ENCODE measurements around the gene ZNF396.

The ZNF396 gene

DNA sequence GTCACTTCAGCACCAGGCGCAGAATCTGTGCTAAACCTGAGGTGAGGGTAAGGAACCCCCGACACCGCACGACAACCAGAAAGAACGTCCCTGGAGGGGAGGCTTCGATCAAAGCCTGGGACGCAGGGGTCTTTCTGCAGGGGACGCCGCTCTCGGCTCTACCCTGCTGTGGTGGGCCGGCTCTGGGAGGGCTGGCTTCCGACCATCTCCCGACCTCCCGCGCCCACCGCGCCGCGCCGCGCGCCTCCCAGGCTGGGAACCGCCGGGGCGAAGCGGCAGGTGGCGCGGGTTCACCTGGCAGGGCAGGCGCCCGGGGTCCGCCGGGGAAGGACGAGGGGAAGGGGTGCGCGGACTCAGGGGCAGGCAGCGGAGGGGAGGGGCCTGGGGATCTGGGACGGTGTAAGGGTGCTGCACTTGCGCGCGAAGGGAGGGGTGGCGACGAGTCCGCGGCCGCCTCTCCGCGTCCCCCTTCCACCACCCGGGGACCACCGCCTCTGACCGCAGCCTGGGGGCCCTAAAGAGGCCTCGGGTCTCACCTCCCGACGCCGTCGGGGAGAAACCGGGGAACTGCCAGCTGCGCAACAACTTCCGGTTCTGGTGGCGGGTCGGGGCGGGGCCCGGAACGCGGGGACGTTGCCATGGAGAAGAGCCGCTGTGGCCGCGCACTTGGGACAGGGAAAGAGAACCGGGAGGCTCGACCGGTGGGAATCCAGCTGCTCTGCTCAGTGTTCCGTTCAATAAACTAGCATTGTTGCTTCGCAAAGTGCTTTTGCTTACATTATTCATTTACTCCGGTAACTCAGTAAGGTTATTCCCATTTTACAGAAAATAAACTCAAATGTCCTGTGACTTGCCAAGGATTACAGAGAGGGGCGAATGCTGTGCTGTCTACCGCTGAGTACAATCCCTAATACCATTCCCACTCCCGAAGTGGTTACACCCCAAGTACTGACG, at the start of gene ZNF396:
Gene ZNF396 (minus strand): TSS at position 596 of the 954 bp plus-strand sequence. CDS start 3,045 bp downstream, outside the sequence.
- peak; percentile 22 for DNase-seq

DNA sequence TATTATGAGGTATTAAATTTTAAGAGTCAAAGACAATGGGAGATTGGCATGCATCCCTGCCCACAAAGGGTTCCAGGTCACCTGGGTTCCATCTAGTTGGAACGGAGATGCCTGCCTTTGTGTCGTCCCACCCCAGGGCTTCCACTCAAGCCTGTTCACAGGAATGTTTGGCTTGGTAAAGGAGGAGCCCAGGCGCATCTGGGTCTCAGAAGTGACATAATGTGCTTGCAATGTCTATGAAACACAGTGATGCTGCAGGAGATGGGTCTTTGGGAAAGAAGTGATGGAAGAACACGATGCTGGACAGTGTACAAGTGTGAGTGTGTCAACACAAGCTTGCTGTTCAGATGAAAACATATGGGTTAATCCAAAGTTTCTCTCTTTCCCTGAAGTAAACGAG, 49.6 kb upstream of the ZNF396 start:
- DNase-seq = no peak

DNA sequence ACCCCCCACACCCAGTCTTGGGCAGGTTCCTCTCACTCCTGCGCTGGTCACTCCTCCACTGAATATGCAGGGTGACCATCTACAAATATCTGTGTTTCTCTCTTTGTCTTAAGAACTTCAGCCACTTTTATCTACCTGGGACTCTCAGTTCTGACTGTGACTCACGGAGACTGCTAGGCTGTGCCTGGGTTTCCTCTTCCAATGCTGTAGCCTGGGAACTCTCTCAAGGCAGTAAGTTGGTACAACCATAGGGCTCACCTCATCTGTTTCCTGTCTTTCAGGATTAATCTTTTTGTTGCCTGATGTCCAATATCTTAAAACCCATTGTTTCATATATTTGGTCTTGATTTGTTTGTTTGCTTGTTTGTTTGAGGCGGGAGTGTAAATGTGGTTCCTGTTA, 47.2 kb upstream of the ZNF396 start:
- no peak for DNase-seq

DNA sequence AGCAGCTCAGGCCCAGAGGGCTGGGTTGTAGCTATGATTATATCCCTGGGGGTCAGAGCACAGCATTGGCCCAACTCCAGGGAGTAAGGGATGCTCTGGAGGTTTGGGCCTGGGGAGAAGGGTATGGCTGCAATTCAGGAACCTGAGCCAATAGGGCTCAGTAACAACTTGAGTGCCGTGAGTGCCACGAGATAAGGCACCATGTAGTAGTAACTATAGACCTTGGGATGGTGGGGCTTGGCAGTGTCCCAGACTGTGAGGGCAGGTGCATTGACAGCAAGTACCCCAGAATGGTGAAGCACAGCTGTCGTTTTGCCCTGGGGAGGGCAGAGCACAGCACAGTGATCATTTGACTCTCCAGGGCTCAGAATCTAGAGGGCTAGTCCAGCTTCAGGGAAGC, 45.1 kb upstream of the ZNF396 start:
- DNase-seq = no peak

DNA sequence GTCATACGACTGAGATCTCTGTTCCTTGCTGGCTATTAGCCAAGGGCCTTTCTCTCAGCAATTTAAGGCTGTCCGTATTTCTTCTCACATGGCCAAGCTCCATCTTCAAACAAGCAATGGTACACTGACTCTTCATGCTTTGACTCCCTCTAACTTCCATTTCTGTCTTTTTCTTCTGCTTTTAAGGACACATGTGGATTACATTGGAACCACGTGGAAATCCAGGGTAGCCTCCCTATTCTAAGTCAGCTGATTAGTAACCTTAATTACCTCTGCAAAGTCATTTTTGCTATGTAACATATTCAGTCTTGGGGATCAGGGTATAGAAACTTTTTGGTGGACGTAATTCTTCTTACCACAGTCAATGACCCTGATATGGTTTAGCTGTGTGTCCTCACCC, 41.5 kb upstream of the ZNF396 start:
- DNase-seq = no peak

DNA sequence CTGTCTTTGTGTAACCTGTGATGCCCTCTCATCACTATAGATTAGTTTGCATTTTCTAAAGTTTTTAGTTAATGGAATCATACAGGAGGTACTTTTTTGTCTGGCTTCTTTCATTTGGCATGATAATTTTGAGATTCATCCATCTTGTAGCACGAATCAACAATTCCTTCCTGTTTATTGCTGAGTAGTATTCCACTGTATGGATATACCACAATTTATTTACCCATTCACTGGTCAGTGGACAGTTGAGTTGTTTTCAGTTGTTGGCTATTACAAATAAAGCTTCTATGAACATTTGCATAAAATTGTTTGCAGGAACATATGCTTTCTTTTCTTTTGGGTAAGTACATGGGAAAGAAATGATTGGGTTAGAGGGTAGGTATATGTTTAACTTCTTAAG, 40.1 kb upstream of the ZNF396 start:
- DNase-seq = no peak

DNA sequence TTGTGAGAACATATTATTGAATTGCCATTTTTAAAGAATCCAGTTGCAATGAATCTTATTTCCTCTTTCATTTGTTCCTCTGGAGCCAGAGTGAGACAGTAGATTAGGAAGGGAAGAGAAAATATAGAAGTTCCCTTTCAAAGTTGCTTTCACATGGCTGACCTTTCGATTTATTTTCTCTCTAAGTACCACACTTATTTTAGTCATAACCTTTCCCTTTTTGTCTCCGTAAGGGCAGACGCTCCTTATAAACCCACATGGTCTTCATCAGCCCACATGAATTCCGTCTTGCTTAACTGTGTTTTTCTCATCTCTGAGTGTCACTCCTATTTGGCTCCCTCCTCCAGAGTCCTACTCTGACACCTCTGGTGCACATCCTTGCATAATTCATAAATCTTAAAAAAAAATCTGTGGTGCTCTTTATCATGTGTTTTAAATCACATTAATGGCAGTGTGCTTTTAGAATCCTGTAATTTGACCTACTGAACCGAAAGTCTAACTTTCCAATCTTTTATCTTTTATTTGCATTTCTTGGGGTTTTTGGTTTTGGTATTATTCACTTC, 38.5 kb upstream of the ZNF396 start:
- DNase-seq = no peak

DNA sequence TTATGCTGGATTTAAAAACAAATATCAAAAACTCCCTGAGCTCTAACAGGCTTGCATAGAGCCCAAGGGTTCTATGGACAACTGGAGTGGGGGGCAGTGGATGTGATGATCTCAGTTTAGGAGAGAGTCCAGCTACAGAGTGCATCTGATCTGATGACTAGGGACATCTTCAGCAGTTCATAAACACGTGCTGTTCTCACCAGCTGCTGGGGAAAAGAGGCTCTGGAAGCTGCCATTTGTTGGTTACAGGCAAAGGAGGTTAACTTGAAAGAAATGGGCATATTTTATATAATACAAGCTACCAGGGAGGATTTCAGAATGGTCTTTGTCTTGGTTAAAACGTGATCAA, 36.0 kb upstream of the ZNF396 start:
- no peak for DNase-seq

DNA sequence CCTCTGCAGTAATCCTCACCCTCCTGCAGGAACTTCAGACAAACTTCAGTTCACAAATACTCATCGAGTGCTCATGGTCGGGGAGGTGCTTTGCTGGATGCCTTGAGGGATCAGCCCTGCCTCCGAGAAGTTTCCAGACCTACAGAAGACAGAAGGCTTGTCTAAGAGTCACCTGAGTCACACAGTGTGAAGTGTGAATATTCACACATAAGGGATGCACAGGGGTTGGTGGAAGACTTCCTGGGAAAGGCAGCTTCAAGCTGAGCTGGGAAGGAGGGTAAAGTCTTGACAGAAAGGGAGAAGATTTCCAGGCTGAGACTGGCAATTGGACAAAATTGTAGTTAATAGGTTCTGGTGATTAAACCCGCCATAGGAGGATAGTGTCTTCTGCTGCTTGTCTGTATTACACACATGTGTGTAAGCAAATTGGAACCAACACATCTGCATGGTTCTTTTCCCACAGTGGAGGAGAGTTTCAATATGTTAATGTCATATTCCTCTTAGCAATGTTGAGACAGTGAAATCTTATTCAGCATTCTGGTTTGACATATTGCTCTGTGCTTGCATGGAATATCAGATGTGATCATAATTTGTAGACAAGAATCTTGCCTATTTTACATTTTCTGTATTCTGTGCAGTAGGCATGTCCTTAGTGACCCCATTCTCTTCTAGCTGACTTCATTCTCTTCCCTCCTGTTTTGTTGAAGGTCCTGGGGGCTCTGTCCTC, 34.7 kb upstream of the ZNF396 start:
- DNase-seq = no peak

DNA sequence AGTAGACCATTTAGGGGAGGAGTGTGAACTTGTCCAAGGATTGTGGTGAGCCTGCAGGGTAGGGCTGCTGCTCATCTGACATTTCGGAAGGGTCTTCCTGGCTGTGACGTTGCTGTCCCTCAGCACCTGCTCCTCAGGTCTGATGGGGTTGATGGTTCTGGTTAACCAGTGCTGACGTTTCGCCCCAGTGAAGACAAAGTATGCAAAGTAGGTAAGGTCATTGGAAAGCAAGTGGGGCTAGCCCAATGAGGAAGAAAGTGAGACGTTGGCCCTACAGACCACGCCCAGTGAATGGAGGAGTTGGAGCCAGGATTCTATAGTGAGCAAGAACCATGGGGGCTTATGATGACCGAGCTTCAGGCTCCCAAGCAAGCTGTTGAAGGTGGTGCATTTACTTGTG, 33.4 kb upstream of the ZNF396 start:
- DNase-seq = no peak

DNA sequence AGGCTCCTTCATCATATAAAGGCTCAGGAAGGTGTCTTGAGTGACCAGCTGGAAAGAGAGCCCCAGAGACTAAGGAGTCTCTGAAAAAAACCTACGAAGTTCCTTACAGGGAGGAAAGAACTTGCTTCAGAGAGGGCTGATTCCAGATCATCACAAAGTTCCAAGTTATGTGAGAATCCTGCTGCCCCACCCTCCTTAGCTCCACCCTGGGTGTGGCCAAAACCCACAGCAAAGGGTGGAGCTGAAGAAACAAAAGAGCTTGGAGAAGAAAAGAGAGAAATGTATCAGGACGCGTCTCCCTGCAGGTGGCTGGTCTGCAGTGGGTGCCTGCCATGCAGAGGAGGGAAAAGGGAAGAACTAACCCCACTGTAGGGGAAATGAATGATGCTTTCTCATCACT, 32.8 kb upstream of the ZNF396 start:
- DNase-seq = no peak

DNA sequence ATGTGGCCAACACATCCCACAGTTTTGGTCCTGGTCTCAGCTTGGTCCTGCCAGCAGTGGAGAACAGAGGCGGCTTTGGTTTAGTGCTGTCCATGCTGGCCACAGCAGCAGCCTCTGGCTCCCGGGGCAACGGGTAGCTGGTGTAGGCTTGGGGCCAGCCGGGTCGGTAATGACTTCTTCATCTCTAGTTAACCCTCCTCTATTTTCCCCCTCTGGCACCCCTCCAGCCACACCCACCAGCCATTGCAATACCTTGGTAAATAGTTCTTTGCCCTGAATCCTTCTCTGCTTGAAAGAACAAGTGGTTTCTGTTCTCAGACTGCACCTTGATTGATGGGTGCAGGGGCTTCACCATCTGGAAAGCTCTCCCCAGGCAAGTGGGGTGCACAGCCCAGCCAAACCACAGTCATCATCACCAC, 31.7 kb upstream of the ZNF396 start:
- DNase-seq = no peak

DNA sequence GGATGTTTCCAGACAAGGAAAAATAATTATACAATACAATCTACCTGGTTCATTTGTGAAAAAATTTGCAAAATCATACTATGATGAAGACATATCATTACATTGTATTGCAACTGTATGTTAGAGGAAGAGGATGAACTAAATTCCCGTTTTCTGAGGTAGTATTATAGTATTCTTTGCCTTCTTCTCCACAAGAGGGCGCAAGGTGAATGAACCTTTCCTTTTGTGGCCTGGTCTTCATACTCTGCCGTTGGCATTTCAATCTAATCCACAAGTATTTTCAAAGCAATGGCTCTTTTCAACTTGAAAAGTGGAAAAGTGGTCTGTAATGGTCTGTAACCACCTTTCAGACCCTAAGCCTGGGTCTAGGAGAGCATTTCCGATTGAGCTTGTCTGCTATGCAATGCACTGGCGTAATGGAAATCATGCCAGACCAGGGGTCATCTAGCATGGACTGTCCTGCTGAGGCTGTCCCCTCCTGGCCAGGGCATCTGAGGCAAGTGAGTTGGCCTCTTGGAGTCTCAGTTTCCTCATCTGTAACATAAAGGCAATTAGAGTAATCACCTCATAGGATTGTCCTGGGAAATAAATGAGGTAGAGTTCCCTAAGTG, 30.8 kb upstream of the ZNF396 start:
- DNase-seq = peak; percentile 60

DNA sequence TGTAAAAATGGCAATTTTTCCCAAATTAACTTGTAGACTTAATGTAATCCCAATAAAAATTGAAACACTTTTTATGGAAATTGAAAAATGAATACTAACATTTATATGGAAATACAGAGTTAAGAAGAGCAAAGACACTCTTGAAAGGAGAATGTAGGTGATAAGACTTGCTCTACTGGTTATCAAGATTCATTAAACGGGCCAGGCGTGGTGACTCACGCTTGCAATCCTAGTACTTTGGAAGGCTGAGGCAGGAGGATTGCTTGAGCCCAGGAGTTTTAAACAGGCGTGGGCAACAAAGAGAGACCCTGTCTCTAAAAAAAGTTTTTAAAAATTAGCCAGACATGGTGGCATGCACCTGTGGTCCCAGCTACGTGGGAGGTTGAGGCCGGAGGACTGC, 29.5 kb upstream of the ZNF396 start:
- DNase-seq = no peak

DNA sequence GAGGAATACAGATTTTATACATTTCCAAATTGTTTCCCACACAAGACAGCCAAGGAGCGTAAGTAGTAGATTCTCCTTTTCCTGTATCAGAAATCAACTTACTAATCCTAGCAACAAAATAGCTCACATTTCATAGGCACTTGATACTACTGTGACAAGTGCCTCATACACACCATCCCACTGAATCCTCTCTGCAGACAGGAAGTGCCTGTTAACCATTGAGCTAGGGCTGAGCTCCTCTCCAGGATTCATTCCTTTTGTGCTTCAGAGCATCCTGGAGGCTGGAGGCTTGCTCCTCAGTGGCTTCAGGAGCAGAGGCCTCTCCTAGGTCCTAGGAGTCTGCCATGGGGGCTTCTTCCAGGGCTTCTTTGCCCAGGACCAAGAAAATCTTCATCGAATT, 20.8 kb upstream of the ZNF396 start:
- DNase-seq = no peak

DNA sequence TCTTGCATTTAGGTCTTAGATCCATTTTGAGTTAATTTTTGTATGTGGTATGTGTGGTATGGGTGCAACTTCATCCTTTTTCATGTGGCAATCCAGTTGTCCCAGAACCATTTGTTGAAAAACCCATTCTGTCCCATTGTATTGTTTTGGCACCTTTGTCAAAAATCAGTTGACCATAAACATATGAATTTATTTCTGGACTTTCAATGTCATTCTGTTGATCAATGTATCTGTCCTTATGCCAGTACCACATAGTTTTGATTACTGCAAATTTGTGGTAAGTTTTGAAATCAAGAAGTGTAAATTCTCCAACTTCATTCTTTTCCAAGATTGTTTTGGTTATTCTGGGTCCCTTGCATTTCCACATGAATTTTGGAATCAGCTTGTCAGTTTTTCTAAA, 16.6 kb upstream of the ZNF396 start:
- no peak for DNase-seq

DNA sequence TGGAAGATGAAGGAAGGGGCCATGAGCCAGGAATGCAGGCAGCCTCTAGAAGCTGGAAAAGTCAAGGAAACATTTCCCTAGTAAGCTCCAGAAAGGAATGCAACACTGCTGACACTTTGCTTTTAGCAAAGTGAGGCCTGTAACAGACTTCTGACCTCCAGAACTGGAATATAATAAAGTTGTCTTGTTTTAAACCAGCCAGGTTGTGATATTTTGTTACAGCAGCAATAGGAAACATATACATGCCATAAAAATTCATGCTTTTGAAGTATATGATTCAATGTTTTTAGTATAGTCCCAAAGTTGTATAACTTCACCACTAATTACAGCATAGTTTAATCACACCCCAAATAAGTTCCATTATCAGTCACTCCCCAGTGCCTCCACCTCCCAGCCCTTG, 15.2 kb upstream of the ZNF396 start:
- no peak for DNase-seq

DNA sequence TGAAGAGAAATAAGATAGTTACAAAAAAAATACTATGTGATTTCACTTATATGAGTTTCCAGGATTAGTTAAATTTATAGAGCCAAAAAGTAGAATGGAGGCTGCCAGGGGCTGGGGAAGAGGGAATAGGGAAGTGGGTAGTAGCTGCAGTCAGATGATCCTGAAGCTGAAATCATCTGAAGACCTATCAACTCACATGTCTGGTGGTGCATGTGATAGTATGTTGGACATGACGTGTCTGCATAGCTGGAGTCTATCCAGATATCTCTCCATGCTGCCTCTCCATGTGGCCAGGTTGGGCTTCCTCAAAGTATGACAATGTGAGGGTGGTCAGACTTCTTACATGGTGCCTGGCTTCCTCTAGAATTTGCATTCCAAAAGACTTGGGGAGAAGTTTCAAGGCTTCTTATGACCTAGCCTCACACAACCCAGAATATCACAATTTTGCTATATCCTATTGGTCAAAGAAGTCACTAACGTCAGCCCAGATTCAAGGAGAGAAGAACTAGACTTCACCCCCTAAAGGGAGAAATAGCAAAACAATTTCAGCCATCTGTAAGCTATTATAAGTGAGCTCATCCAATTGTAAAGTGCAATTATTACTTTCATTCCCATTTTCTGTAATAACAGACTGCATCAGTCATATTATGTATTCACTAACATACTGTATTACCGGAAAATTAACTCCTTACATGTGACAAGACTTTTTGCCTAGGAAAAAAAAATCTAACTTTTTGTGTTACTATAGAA, 14.0 kb upstream of the ZNF396 start:
- DNase-seq = no peak

DNA sequence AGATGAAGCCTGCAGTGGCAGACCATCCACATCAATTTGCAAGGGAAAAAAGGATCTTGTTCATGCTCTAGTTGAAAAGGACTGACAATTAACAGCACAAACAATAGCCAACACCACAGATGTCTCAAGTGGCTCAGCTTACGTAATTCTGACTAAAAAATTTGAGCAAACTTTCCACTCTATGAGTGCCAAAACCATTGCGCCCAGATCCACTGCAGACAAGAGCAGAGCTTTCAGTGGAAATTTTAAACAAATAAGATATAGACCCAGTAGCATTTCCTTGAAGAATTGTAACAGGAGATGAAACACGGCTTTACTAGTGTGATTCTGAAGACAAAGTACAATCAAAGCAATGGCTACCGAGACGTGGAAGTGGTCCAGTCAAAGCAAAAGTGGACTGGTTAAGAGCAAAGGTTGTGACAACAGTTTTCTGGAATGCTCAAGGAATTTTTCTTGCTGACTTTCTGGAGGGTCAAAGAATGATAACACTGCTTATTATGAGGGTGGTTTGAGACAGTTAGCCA, 12.0 kb upstream of the ZNF396 start:
- no peak for DNase-seq

DNA sequence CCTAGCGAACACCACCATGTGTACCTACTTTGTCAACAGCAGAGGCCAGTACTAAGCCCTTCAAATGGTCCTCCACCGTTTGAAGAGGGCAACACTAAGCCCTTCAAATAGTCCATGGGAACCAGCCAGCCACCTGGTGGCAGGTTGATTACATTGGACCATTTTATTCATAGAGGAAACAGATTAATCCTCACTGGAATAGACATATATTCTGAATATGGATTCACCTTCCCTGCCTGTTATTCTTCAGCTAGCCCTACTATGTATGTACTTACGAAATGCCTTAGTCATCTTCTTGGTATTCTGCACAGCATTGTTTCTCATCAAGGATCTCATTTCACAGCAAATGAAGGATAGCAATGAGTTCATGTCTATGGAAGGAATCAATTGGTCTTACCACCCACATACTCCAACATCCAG, 10.0 kb upstream of the ZNF396 start:
- DNase-seq = no peak

DNA sequence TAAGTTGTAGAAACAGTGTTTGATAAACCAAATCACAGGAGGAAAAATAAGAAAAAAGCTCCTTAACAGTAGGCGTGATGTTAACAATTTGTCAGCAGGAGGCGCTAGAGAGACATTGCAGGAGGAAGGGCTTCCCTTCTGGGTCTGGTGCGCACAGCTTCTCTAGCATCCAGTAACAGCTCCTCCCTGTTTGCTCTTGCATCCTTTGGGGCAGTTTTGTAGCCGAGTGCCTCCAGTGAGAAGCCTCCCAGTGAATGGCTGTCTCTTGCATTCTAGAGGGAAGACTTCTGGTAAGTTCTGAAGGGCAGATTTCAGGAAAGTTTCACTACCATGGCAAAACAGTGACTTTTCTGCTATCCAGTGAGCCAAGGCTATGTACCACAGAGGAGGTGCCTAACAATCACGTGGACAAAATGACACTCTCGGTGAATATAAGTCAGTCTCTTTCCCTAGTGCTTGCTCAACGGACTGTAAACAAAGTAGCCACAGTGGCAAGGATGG, 9.5 kb upstream of the ZNF396 start:
- peak; percentile 52 for DNase-seq

DNA sequence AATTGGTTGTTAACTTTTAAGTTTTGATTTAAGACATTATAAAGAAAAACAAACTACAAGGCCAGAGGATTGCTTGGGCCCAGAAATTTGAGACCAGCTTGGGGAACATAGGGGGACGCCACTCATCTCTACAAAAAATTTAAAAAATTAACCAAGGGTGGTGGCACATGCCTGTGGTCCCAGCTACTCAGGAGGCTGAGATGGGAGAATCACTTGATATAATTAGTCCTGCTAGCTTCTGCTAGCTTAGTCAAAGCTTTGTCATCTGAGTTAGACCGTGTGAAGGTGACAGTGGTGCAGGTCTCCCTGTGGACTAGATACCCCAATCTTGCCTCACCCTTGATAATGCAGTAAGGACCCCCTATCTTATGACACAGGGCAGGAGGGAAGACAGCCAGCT, 6.0 kb upstream of the ZNF396 start:
- no peak for DNase-seq
